SKM-1 treated with dmso at 0.1 percent for 144 hours (cell line): ENCODE results near the gene PTPN6.

Experiments used
- DNase-seq: peaks from one replicate; lab custom pipeline; 2025; ENCODE audit not compliant: unreplicated experiment; lab: John Stamatoyannopoulos, UW

Gene PTPN6

GRCh38 chr12:6965026-6965661, 14.0 kb downstream of the PTPN6 start:
- DNase-seq: peak; percentile 47

GRCh38 chr12:6965714-6966113, 14.6 kb downstream of the PTPN6 start:
- no peak for DNase-seq

GRCh38 chr12:6966351-6966750, 15.2 kb downstream of the PTPN6 start:
- DNase-seq: no peak

GRCh38 chr12:6967651-6968100, 16.5 kb downstream of the PTPN6 start:
- no peak for DNase-seq

- DNase-seq: no peak
Measured at GRCh38 chr12:6968426-6968825, 17.3 kb downstream of the PTPN6 start.

GRCh38 chr12:6970096-6970527, 19.0 kb downstream of the PTPN6 start:
- DNase-seq: no peak

GRCh38 chr12:6974180-6974579, 23.0 kb downstream of the PTPN6 start:
- no peak for DNase-seq

- no peak for DNase-seq
Measured at GRCh38 chr12:6975297-6976032, 24.3 kb downstream of the PTPN6 start.

GRCh38 chr12:6977653-6978052, 26.5 kb downstream of the PTPN6 start:
- DNase-seq: no peak

GRCh38 chr12:6978188-6978587, 27.0 kb downstream of the PTPN6 start:
- no peak for DNase-seq

GRCh38 chr12:6978611-6979011, 27.5 kb downstream of the PTPN6 start:
- no peak for DNase-seq

GRCh38 chr12:6979021-6979420, 27.9 kb downstream of the PTPN6 start:
- DNase-seq: no peak

GRCh38 chr12:6979453-6979852, 28.3 kb downstream of the PTPN6 start:
- DNase-seq: no peak

GRCh38 chr12:6980075-6980474, 28.9 kb downstream of the PTPN6 start:
- DNase-seq: no peak

GRCh38 chr12:6980740-6981139, 29.6 kb downstream of the PTPN6 start:
- no peak for DNase-seq

- no peak for DNase-seq
Measured at GRCh38 chr12:6981152-6982052, 30.2 kb downstream of the PTPN6 start.

- no peak for DNase-seq
Measured at GRCh38 chr12:6982532-6982931, 31.4 kb downstream of the PTPN6 start.

GRCh38 chr12:6987956-6988553, 36.9 kb downstream of the PTPN6 start:
- no peak for DNase-seq

GRCh38 chr12:6996040-6996441, 44.9 kb downstream of the PTPN6 start:
- no peak for DNase-seq

- DNase-seq: no peak
Measured at GRCh38 chr12:6998715-6999451, 47.7 kb downstream of the PTPN6 start.
